Calu3 (cell line): ENCODE data around the gene PEX10. TPM values are rescaled to one million over a fixed set of nuclear protein-coding genes. Genes with fewer than 3 reads are reported as not detected.

ENCODE experiments used
- BruUV-seq: library from RNA; stranded (reverse); fragments of 400-500 nt; replicated peaks from 2 replicates; lab custom pipeline; 2021; lab: Mats Ljungman, UMichigan
- CTCF ChIA-PET: fragments of 300-600 bp; sonication (Branson Sonifier 250); formaldehyde crosslinking; loops from one replicate; lab custom pipeline; 2022; ENCODE audit warnings: antibody characterized with exemption; lab: Charles Lee
- DNase-seq: peaks from one replicate; pipeline ENCODE4 v3.0.0; 2022
- H3K27ac Mint-ChIP-seq: one replicate; pipeline ENCODE4 v1.8.0; 2022; ENCODE audit warnings: mixed read lengths; ENCODE audit not compliant: unreplicated experiment
- H3K27me3 Mint-ChIP-seq: one replicate; pipeline ENCODE4 v1.8.0; 2022; ENCODE audit warnings: mixed read lengths; ENCODE audit not compliant: unreplicated experiment
- H3K36me3 Mint-ChIP-seq: one replicate; pipeline ENCODE4 v1.8.0; 2022; ENCODE audit warnings: mild to moderate bottlenecking, moderate library complexity, mixed read lengths; ENCODE audit not compliant: insufficient read depth, unreplicated experiment
- H3K4me1 Mint-ChIP-seq: one replicate; pipeline ENCODE4 v1.8.0; 2022; ENCODE audit warnings: mild to moderate bottlenecking, low read depth, mixed read lengths; ENCODE audit not compliant: unreplicated experiment
- H3K4me3 Mint-ChIP-seq: one replicate; pipeline ENCODE4 v1.8.0; 2022; ENCODE audit warnings: mild to moderate bottlenecking, low read depth, moderate library complexity, mixed read lengths; ENCODE audit not compliant: unreplicated experiment
- H3K9me3 Mint-ChIP-seq: one replicate; pipeline ENCODE4 v1.8.0; 2022; ENCODE audit warnings: low read depth, mixed read lengths; ENCODE audit not compliant: unreplicated experiment
- intact Hi-C: fragments of 100-400 bp; cut with micrococcal nuclease; formaldehyde crosslinking; loops from one replicate; pipeline ENCODE4 v1.10.0; 2022; ENCODE audit not compliant: unreplicated experiment
- total RNA-seq: library from RNA; stranded (reverse); gene quantifications from 2 replicates; pipeline ENCODE4 v1.2.3, GENCODE V29; 2022
- TF ChIP-seq, protein P1 (sequence below): fragments of 200-600 bp; IDR thresholded peaks from one replicate; pipeline ENCODE4 v1.8.0; 2022; ENCODE audit warnings: antibody characterized with exemption; ENCODE audit not compliant: unreplicated experiment

PEX10 gene
- total RNA-seq, 1 experiment from 2014 or later = 24.0 TPM

DNA sequence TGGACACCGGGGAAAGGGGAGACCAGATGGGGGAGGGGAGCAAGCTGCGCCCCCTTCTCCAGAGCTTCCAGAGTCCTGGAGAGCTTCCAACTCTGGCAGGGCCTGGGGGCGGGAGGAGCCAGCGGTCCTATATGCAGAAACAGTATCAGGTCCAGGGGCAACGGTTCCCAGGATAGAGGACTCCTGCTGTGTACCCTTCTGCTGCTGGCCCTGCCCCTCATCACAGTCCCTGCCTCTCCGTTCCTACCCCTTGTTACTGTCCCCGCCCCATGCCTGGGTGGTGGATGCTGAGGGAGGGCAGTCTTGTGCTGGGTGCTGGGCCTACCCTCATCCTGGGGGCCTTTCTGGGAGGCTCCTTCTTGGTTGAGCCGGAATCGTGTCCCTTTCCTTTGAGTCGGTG, 19.2 kb upstream of the PEX10 start:
- no peak overlapping the region for H3K27ac Mint-ChIP-seq
- peaks cover 16% of the 10 kb centered on the region for H3K27me3 Mint-ChIP-seq
- no peaks in the 10 kb centered on the region for H3K4me1 Mint-ChIP-seq
- TF ChIP-seq, protein P1, sequence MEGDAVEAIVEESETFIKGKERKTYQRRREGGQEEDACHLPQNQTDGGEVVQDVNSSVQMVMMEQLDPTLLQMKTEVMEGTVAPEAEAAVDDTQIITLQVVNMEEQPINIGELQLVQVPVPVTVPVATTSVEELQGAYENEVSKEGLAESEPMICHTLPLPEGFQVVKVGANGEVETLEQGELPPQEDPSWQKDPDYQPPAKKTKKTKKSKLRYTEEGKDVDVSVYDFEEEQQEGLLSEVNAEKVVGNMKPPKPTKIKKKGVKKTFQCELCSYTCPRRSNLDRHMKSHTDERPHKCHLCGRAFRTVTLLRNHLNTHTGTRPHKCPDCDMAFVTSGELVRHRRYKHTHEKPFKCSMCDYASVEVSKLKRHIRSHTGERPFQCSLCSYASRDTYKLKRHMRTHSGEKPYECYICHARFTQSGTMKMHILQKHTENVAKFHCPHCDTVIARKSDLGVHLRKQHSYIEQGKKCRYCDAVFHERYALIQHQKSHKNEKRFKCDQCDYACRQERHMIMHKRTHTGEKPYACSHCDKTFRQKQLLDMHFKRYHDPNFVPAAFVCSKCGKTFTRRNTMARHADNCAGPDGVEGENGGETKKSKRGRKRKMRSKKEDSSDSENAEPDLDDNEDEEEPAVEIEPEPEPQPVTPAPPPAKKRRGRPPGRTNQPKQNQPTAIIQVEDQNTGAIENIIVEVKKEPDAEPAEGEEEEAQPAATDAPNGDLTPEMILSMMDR = no peak
- intact Hi-C loops = no loop called here
- no peaks in the 10 kb centered on the region for H3K36me3 Mint-ChIP-seq
- no peak for DNase-seq
- CTCF ChIA-PET = no interaction called here
- H3K4me3 Mint-ChIP-seq = no peak overlapping the region
- no TSS peak for BruUV-seq
- no peaks in the 10 kb centered on the region for H3K9me3 Mint-ChIP-seq

DNA sequence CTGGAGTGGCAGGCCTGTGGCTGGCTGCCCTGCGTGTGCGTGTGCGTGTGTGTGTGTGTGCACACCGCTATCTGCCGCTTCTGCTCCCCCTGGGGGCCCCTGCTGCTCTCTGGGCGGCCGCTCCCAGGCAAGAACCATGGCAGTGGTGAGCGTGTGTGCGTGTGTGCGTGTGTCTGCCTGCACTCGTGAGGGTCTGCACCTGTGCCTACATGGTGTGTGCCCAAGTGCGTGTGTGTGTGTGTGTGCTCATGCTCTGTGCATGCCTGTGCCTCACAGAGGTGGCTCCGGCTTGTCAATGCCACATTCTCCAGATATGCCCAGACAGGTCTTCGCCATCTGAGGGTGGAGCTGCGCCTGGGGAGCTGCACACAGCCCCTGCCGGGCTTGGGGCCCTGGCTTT, 18.7 kb upstream of the PEX10 start:
- DNase-seq = no peak
- CTCF ChIA-PET = interaction anchor here (0.6 kb wide), 1 partner anchor 206 kb away, joined by 3 read pairs; no protein-coding TSS in a partner anchor
- Mint-ChIP-seq H3K36me3 (no peaks in the 10 kb centered on the region), H3K27me3 (peaks cover 20% of the 10 kb centered on the region), H3K4me3 (no peak overlapping the region), H3K9me3 (no peaks in the 10 kb centered on the region), H3K27ac (no peak overlapping the region), H3K4me1 (no peaks in the 10 kb centered on the region)
- intact Hi-C loops = no loop called here
- TF ChIP-seq, protein P1 = no peak
- BruUV-seq = no TSS peak

DNA sequence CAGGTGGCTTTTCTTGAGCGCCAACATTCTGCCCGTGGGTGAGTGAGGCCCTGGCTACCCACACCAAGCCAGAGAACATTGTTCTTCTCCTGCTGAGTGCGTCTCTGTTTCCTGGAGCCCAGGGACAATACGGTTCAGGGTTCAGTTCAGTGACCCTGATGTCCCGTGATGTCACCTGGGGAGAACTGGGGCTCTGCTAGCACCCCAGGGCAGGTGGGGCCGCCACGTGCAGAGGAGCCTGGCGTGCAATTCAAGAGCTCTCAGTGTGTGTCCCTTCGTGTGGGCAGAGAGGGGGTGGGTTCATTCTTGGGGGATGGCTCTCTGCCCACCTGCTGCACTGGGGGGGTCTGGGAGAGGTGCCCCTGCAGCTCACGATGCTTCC, 18.2 kb upstream of the PEX10 start:
- Mint-ChIP-seq H3K4me1 (no peaks in the 10 kb centered on the region), H3K4me3 (no peak overlapping the region), H3K27me3 (peaks cover 18% of the 10 kb centered on the region), H3K36me3 (no peaks in the 10 kb centered on the region), H3K27ac (no peak overlapping the region), H3K9me3 (no peaks in the 10 kb centered on the region)
- CTCF ChIA-PET = interaction anchor here (0.6 kb wide), 1 partner anchor 205 kb away, joined by 3 read pairs; no protein-coding TSS in a partner anchor
- no peak for DNase-seq
- TF ChIP-seq, protein P1 = no peak
- intact Hi-C loops = no loop called here
- BruUV-seq = no TSS peak

DNA sequence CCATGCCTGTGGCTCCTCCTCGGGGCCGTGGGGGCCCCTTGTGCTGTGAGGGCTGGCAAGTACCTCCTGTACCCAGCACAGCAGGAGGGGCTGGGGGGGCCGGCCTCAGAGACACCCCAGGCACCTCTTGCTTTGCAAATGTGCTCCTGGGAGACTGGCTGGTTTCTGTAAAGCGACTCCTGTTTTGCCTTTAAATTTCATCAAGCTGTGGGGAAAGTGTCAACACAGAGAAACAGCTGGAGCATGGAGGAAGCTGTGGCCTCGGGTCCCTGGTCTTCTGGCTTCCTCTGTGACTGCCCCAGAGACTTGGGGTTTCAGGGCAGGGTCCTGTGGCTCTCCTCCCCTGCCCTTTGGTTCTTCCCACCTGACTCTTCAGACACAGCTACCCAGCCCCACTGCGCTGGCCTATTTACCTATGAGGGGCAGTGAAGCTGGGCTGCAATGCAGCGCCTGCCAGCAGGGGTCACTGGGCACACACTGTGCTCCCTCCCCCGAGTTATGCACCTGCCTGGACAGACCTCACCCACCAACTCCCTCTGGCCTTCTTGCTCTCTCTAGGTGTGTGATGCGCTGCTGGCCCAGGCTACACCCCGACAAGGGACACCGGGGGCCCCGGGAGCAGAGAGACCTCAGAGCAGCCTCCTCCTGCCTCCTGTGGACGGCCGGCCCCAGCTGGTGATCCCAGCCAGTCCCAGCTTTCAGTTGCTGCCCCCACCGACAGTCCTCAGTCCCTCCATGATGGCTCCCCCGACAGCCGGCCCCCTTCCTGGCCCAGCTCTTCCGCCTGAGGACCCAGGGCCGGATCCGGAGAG, 17.6 kb upstream of the PEX10 start:
- peaks cover 12% of the 10 kb centered on the region for H3K27me3 Mint-ChIP-seq
- no peak for DNase-seq
- H3K9me3 Mint-ChIP-seq = no peaks in the 10 kb centered on the region
- H3K4me3 Mint-ChIP-seq = no peak overlapping the region
- CTCF ChIA-PET = interaction anchor here (0.6 kb wide), 2 partner anchors 10 to 205 kb away, joined by 3 to 5 read pairs; no protein-coding TSS in a partner anchor
- intact Hi-C loops = no loop called here
- TF ChIP-seq, protein P1 = no peak
- H3K27ac Mint-ChIP-seq = no peak overlapping the region
- no peaks in the 10 kb centered on the region for H3K4me1 Mint-ChIP-seq
- BruUV-seq = no TSS peak
- H3K36me3 Mint-ChIP-seq = no peaks in the 10 kb centered on the region
